A549 treated with AZD9567 at 1 μM for 4 hours (cell line): ENCODE measurements around the gene ZNF365. TPM values are rescaled to one million over a fixed set of nuclear protein-coding genes. Genes with fewer than 3 reads are reported as not detected.

Source experiments
- total RNA-seq: library from RNA; stranded (reverse); fragments of 200-300 nt; extraction: Qiagen RNA extraction; gene quantifications from 5 replicates; pipeline ENCODE4 v1.2.3, GENCODE V29; 2022; ENCODE audit not compliant: insufficient read depth

ZNF365 gene, protein sequence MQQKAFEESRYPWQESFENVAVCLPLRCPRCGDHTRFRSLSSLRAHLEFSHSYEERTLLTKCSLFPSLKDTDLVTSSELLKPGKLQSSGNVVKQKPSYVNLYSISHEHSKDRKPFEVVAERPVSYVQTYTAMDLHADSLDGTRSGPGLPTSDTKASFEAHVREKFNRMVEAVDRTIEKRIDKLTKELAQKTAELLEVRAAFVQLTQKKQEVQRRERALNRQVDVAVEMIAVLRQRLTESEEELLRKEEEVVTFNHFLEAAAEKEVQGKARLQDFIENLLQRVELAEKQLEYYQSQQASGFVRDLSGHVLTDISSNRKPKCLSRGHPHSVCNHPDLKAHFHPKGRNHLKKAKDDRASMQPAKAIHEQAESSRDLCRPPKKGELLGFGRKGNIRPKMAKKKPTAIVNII
- 0.79 to 1.0 TPM (median 0.85 TPM) in 5 replicates for total RNA-seq

DNA sequence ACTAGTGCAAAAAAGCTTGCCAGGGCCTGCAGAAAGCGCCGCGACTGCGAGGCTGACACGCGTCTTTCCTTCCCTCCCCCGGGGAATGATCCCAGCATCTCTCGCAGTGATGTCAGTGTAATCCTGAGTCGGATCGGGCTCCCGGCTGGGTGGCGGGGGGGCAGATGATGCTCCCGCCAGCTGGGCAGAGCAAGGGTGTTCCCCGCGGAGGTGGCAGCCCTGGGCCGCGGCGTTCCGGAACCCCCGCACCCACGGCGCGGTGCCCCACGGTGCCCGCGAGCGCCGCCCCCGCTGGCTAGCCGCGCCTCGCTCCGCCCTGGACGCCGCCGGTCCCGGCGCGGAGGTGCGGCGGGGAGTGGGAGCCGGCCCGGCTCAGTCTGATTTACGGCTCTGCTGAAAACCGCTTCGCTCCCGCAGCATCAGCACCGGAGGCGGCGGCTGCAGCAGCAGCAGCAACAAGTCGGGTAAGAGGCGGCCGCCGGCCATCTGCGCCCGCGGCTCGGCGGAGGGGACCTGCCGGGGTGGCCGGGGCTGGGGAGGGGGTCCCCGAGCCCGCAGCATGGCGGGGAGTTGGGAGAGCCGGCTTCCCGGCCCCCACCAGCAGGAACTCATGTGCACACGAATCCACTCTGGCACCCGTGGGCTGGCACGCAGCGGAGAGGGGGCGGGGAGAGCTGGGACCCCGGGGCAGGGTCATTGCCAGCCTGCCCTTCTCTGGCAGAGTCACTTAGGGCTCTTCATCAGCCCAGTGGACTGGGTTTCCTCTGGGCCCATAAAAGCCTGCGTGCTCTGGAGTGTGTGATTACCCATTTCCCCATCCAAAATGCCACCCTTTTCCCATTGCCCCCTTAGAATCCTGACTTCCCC lies at the start of gene ZNF365:
TSS of gene ZNF365 (plus strand) at position 375 of the 867 bp plus-strand sequence. CDS start 1,825 bp downstream, outside the sequence.

Other genes with a start within 250 kb of the ZNF365 start
- gene RTKN2, start 105.5 kb upstream of the ZNF365 start, total RNA-seq, result 0.86 to 1.3 TPM (median 1.0 TPM) in 5 replicates